D721Med (cell line): ENCODE measurements around the gene ARL4C.

ENCODE experiments used
- DNase-seq: peaks from one replicate; pipeline ENCODE4 v3.0.0; 2011; ENCODE audit warnings: low spot score; ENCODE audit not compliant: insufficient read length
- FAIRE-seq: peaks from 2 replicates; lab custom pipeline; 2011; peaks lifted over from hg19 to GRCh38; lab: Jason Lieb, UNC
- CTCF ChIP-seq: IDR thresholded peaks from 2 replicates; pipeline ENCODE4 v1.5.1; 2012; ENCODE audit warnings: mild to moderate bottlenecking, control low read depth; ENCODE audit not compliant: insufficient read depth; ENCODE audit errors: missing control alignments

ARL4C gene

GRCh38 chr2:234534515-234534914, 37.6 kb upstream of the ARL4C start:
- no peak for TF ChIP-seq CTCF
- FAIRE-seq (no peak), DNase-seq (no peak)

GRCh38 chr2:234533626-234534025, 36.7 kb upstream of the ARL4C start:
- no peak for TF ChIP-seq CTCF
- DNase-seq (no peak), FAIRE-seq (no peak)

GRCh38 chr2:234528410-234529148, 31.7 kb upstream of the ARL4C start:
- FAIRE-seq (no peak), DNase-seq (no peak)
- no peak for TF ChIP-seq CTCF

DNA sequence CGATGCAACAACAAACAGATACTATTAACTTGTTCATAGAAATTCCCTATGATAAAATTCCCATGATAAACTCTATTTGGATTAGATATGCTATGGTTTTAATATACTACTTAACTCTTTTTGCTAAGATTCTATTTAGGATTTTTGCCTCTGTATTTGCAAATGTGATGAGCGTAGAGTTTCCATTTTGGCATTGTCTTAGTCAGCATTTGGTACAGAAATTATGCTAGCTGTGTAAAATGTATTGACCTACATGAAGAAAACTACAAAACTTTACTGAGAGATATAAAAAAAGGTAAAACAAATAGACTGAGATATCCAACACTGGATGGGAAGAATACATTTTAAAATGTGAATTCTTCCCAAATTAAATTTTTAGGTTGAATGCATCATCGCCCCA, 29.8 kb upstream of the ARL4C start:
- DNase-seq (no peak), FAIRE-seq (no peak)
- TF ChIP-seq CTCF: no peak

- no peak for TF ChIP-seq CTCF
- DNase-seq (no peak), FAIRE-seq (no peak)
Observed at GRCh38 chr2:234521536-234521935, 24.7 kb upstream of the ARL4C start.

DNA sequence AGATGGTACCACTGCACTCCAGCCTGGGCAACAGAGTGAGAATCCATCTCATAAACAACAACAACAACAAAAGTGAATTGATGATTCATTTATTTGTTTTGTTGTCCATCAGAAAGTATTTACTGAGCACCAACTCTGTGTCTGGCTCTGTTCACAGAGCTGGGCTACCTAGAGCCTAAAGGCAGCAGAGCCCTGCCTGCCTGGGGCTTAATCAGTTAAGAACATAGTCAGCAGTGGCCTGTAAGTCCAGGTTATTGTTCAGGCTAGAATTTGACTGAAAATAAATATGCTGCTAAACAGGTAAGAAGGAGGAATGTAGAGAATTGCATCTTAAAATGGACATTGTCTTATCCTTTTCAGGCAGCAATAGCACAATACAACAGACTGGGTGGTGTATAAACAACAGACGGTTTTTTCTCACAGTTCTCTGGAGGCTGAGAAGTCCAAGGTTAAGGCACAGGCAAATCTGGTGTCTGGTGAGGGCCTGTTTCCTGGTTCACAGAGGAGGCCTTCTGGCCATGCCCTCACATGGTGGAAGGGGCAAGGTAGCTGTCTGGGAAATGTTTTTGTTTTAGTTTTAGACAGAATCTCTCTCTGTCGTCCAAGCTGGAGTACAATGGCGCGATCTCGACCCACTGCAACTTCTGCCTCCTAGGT, 22.2 kb upstream of the ARL4C start:
- FAIRE-seq (no peak), DNase-seq (no peak)
- TF ChIP-seq CTCF: no peak

- no peak for FAIRE-seq
- no peak for TF ChIP-seq CTCF
- no peak for DNase-seq
Observed at GRCh38 chr2:234517971-234518370, 21.1 kb upstream of the ARL4C start.
